Choroid plexus epithelial cell (primary cell): ENCODE results near the gene SYNE2.
"Not testable (repeated sequence)": the region's sequence is repeated elsewhere in the genome, so short reads cannot be mapped to it uniquely, and the experiment has no call there.

Experiments used
- DNase-seq: peaks from one replicate; pipeline ENCODE4 v3.0.0-alpha.2; 2010; ENCODE audit warnings: low read depth
- H3K4me3 ChIP-seq: 2 replicates; pipeline ENCODE4 v1.5.1; 2011; ENCODE audit warnings: low read depth, mild to moderate bottlenecking, control low read depth, low read length, moderate library complexity
- CTCF ChIP-seq: conservative IDR thresholded peaks from 2 replicates; pipeline ENCODE4 v1.5.1; 2011; ENCODE audit warnings: low read depth, mild to moderate bottlenecking, control low read depth, inconsistent platforms, low read length, moderate library complexity

Gene SYNE2

GRCh38 chr14:64178814-64179213 lies 326.0 kb downstream of the SYNE2 start:
- no peak for DNase-seq
- H3K4me3 ChIP-seq: no peak overlapping the region
- TF ChIP-seq CTCF: no peak

- H3K4me3 ChIP-seq, DNase-seq: not testable (repeated sequence)
Measured at GRCh38 chr14:64182908-64183307, 330.1 kb downstream of the SYNE2 start.

- TF ChIP-seq CTCF: no peak
- no peak for DNase-seq
- H3K4me3 ChIP-seq: no peak overlapping the region
Measured at GRCh38 chr14:64184103-64184729, 331.4 kb downstream of the SYNE2 start.

- no peak for DNase-seq
- no peak overlapping the region for H3K4me3 ChIP-seq
Measured at GRCh38 chr14:64185184-64185583, 332.4 kb downstream of the SYNE2 start.

GRCh38 chr14:64186231-64187129 lies 333.7 kb downstream of the SYNE2 start:
- DNase-seq: no peak
- H3K4me3 ChIP-seq: no peak overlapping the region
- TF ChIP-seq CTCF: no peak

More at GRCh38 chr14:64185184-64185583, 332.4 kb downstream of the SYNE2 start:
- TF ChIP-seq CTCF: no peak

- DNase-seq: no peak
Measured at GRCh38 chr14:64187331-64187730, 334.5 kb downstream of the SYNE2 start.

More at GRCh38 chr14:64187331-64187730, 334.5 kb downstream of the SYNE2 start:
- no peak for TF ChIP-seq CTCF
- no peak overlapping the region for H3K4me3 ChIP-seq
